Hepatocyte (in vitro differentiated cells): ENCODE results near the gene CNPY2. TPM values are rescaled to one million over a fixed set of nuclear protein-coding genes. Genes with fewer than 3 reads are reported as not detected.
A peak's percentile ranks its signal among the peaks of the same experiment; 100 is the strongest.
"Not testable (repeated sequence)": the region's sequence is repeated elsewhere in the genome, so short reads cannot be mapped to it uniquely, and the experiment has no call there.

ENCODE experiments used
- DNase-seq: peaks from one replicate; pipeline ENCODE4 v3.0.0-alpha.2; 2016; ENCODE audit warnings: low spot score
- H2AFZ ChIP-seq: fragments of 200-600 bp; sonication (generic); 2 replicates; pipeline ENCODE4 v1.6.0; 2016; ENCODE audit warnings: antibody characterized with exemption, mild to moderate bottlenecking
- H3K27ac ChIP-seq: fragments of 200-600 bp; sonication (generic); 2 replicates; pipeline ENCODE4 v1.5.1; 2016; ENCODE audit warnings: mild to moderate bottlenecking
- H3K27me3 ChIP-seq: fragments of 200-600 bp; sonication (generic); 2 replicates; pipeline ENCODE4 v1.6.1; 2016
- H3K36me3 ChIP-seq: fragments of 200-600 bp; sonication (generic); replicated peaks from 2 replicates; pipeline ENCODE4 v1.5.1; 2016; ENCODE audit warnings: low read depth; ENCODE audit not compliant: insufficient read depth
- H3K4me1 ChIP-seq: fragments of 200-600 bp; sonication (generic); 2 replicates; pipeline ENCODE4 v1.5.1; 2016; ENCODE audit warnings: mild to moderate bottlenecking, moderate library complexity; ENCODE audit not compliant: insufficient read depth
- H3K4me2 ChIP-seq: fragments of 200-600 bp; sonication (generic); 2 replicates; pipeline ENCODE4 v1.6.0; 2016
- H3K4me3 ChIP-seq: fragments of 200-600 bp; sonication (generic); 2 replicates; pipeline ENCODE4 v1.5.1; 2016; ENCODE audit warnings: mild to moderate bottlenecking
- H3K79me2 ChIP-seq: fragments of 200-600 bp; sonication (generic); 2 replicates; pipeline ENCODE4 v1.6.0; 2017; ENCODE audit warnings: mild to moderate bottlenecking
- H3K9me2 ChIP-seq: fragments of 200-600 bp; sonication (generic); replicated peaks from 2 replicates; pipeline ENCODE4 v1.6.0; 2017; ENCODE audit warnings: mild to moderate bottlenecking; ENCODE audit not compliant: insufficient read depth
- H3K9me3 ChIP-seq: fragments of 200-600 bp; sonication (generic); 2 replicates; pipeline ENCODE4 v1.5.1; 2016; ENCODE audit warnings: low read depth, mild to moderate bottlenecking
- H4K20me1 ChIP-seq: fragments of 200-600 bp; sonication (generic); 2 replicates; pipeline ENCODE4 v1.6.0; 2016; ENCODE audit warnings: mild to moderate bottlenecking; ENCODE audit not compliant: insufficient read depth, poor library complexity, severe bottlenecking
- EZH2 ChIP-seq: fragments of 200-600 bp; sonication (generic); IDR thresholded peaks from 2 replicates; pipeline ENCODE4 v1.6.1; 2016; ENCODE audit warnings: antibody characterized with exemption, mild to moderate bottlenecking, borderline replicate concordance
- EZH2phosphoT487 ChIP-seq: fragments of 200-600 bp; sonication (generic); IDR thresholded peaks from one replicate; pipeline ENCODE4 v1.6.1; 2018; ENCODE audit warnings: antibody characterized with exemption, mild to moderate bottlenecking, low read depth, moderate library complexity; ENCODE audit not compliant: unreplicated experiment, severe bottlenecking
- WGBS: methylation state at CpG from one replicate; pipeline ENCODE4 v1.1.6; 2016; ENCODE audit warnings: low lambda C conversion rate; ENCODE audit errors: missing lambda C conversion rate; 5-methylcytosine and 5-hydroxymethylcytosine counted together
- polyA plus RNA-seq: library from polyadenylated mRNA; unstranded; fragments of >200 nt; fragmentation: Nextera tagmentation; extraction: Ambion mirVana; gene quantifications from 2 replicates; pipeline ENCODE4 v1.2.1, GENCODE V29; 2016
- total RNA-seq: library from RNA; depleted of rRNA; stranded (reverse); fragments of >200 nt; gene quantifications from 2 replicates; pipeline ENCODE4 v1.2.3, GENCODE V29; 2014
- TF ChIP-seq, protein P1 (sequence below): fragments of 200-600 bp; sonication (generic); IDR thresholded peaks from 2 replicates; pipeline ENCODE4 v1.5.1; 2016; ENCODE audit warnings: antibody characterized with exemption, mild to moderate bottlenecking; ENCODE audit not compliant: poor library complexity

CNPY2 gene
- total and polyA plus RNA-seq, 2 experiments from 2014 or later = 179 to 428 TPM

DNA sequence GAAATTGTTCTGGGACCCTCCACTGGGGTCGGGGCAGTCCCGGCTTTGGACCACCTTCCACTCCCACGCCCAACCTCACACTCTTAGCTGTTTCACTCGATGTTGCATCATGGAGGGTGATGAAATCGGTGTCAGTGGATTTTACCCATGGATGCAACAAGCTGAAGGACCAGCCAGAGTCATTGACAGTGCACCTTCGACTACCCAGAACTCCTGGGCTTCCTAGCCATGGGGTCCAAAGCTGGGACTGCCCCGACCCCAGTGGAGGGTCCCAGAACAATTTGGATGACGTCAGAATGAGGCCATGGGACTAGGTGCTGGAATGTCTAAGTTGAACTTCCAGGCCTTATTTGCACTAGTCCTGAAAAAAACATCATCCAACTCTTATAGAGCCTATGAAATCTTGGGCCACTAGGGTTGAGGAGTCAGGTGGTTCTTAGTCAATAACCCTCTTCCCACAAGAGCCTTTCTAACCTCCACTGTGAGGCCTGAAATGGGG lies 22.0 kb upstream of the CNPY2 start:
- H3K9me3 ChIP-seq = no peaks in the 10 kb centered on the region
- H3K79me2 ChIP-seq = peaks cover 3% of the 10 kb centered on the region
- no peaks in the 10 kb centered on the region for H3K9me2 ChIP-seq
- H3K4me1 ChIP-seq = peaks cover 8% of the 10 kb centered on the region
- WGBS = 91% methylated on average over 8 of the region's 8 CpGs
- TF ChIP-seq, protein P1, sequence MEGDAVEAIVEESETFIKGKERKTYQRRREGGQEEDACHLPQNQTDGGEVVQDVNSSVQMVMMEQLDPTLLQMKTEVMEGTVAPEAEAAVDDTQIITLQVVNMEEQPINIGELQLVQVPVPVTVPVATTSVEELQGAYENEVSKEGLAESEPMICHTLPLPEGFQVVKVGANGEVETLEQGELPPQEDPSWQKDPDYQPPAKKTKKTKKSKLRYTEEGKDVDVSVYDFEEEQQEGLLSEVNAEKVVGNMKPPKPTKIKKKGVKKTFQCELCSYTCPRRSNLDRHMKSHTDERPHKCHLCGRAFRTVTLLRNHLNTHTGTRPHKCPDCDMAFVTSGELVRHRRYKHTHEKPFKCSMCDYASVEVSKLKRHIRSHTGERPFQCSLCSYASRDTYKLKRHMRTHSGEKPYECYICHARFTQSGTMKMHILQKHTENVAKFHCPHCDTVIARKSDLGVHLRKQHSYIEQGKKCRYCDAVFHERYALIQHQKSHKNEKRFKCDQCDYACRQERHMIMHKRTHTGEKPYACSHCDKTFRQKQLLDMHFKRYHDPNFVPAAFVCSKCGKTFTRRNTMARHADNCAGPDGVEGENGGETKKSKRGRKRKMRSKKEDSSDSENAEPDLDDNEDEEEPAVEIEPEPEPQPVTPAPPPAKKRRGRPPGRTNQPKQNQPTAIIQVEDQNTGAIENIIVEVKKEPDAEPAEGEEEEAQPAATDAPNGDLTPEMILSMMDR = no peak
- TF ChIP-seq EZH2 (no peak), EZH2phosphoT487 (no peak)
- DNase-seq = no peak
- no peaks in the 10 kb centered on the region for H4K20me1 ChIP-seq
- H3K36me3 ChIP-seq = no peaks in the 10 kb centered on the region
- no peak overlapping the region for H3K4me3 ChIP-seq
- no peaks in the 10 kb centered on the region for H3K27me3 ChIP-seq
- no peak overlapping the region for H2AFZ ChIP-seq
- H3K27ac ChIP-seq = no peak overlapping the region
- no peak overlapping the region for H3K4me2 ChIP-seq

DNA sequence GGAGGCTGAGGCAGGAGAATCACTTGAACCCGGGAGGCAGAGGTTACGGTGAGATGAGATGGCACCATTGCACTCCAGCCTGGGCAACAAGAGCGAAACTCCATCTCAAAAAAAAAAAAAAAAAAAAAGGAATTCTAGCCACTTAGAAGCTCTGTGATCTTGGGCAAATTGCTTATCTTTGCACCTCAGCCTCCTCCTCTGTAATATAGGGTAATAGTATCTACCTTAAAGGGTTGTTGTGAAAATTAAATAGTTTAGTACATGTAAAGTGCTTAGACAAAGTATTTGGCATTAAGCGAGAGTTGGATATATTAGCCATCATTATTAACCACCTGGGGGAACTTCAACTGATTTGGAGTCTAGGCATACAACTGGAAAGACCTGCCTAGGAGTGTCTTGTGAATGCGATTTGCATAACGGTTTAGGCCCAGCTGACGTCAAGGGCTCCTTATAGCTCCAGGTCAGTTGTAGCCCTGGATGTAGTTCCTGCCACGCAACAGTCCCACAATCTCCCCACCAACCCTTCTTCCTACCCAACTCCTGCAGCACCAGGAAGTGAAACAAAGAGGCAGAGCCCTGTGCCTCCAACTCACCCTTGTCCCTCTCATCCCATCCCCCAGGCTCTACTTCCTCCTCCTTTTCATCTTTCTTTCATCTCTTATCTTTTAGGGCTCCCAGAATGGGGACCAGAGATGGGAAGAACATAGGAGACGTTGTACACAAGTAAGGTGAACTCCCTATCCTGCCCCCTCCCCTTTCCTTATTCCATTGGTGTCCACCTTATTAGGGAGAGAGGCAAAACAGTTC lies 20.8 kb upstream of the CNPY2 start:
- no peaks in the 10 kb centered on the region for H4K20me1 ChIP-seq
- H3K9me3 ChIP-seq = no peaks in the 10 kb centered on the region
- DNase-seq = no peak
- H3K27ac ChIP-seq = no peak overlapping the region
- TF ChIP-seq, protein P1 = no peak
- TF ChIP-seq EZH2phosphoT487 = no peak
- no peak for TF ChIP-seq EZH2
- H3K4me2 ChIP-seq = no peak overlapping the region
- no peaks in the 10 kb centered on the region for H3K9me2 ChIP-seq
- no peak overlapping the region for H3K4me3 ChIP-seq
- WGBS = 85% methylated on average over 9 of the region's 9 CpGs
- H2AFZ ChIP-seq = no peak overlapping the region
- H3K36me3 ChIP-seq = no peaks in the 10 kb centered on the region
- peaks cover 6% of the 10 kb centered on the region for H3K79me2 ChIP-seq
- H3K4me1 ChIP-seq = peaks cover 11% of the 10 kb centered on the region
- H3K27me3 ChIP-seq = no peaks in the 10 kb centered on the region

DNA sequence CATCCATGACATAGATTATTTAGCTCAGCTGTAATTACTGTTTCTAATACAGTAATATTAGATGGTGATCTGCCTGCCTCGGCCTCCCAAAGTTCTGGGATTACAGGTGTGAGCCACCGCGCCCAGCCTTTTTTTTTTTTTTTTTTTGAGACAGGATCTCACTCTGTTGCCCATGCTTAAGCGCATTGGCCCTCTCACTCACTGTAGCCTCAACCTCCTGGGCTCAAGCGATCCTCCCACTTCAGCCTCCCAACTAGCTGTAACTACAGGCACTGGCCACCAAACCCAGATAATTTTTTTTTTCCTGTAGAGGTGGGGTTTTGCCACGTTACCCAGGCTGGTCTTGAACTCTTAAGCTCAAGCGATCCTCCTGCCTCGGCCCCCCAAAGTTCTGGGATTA lies 19.7 kb upstream of the CNPY2 start:
- H3K79me2 ChIP-seq, H4K20me1 ChIP-seq, H3K27ac ChIP-seq, H2AFZ ChIP-seq, H3K27me3 ChIP-seq, H3K4me2 ChIP-seq, H3K36me3 ChIP-seq, DNase-seq, H3K9me2 ChIP-seq, H3K4me3 ChIP-seq, H3K9me3 ChIP-seq: not testable (repeated sequence)
- WGBS = 96% methylated on average over 8 of the region's 8 CpGs
- peaks cover 11% of the 10 kb centered on the region for H3K4me1 ChIP-seq

DNA sequence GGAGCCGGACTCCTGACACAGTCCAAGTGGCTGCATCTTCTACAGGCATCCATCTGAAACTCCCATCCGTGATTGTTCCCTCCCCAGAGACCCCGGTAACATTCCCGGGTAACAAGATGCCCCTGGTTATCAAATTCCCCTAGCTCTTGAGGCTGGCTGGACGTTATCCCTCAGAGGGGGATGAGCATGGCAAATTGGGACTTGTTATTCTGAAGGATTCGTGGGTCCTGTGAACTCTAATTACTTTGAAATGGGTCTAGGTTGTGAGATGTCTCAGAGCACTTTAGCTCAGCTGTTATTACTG lies 18.7 kb upstream of the CNPY2 start:
- peaks cover 6% of the 10 kb centered on the region for H3K79me2 ChIP-seq
- no peaks in the 10 kb centered on the region for H3K36me3 ChIP-seq
- H3K9me3 ChIP-seq = no peaks in the 10 kb centered on the region
- peak overlapping the region; percentile 56 for H3K4me3 ChIP-seq
- 16% methylated on average over 6 of the region's 6 CpGs for WGBS
- TF ChIP-seq EZH2phosphoT487 = no peak
- TF ChIP-seq, protein P1 = no peak
- H3K27me3 ChIP-seq = no peaks in the 10 kb centered on the region
- peaks cover 11% of the 10 kb centered on the region for H3K4me1 ChIP-seq
- H2AFZ ChIP-seq = peak overlapping the region; percentile 43
- DNase-seq = no peak
- H3K27ac ChIP-seq = peak overlapping the region; percentile 95
- H3K9me2 ChIP-seq = no peaks in the 10 kb centered on the region
- peak overlapping the region; percentile 87 for H3K4me2 ChIP-seq
- no peaks in the 10 kb centered on the region for H4K20me1 ChIP-seq
